Endodermal cell (in vitro differentiated cells): ENCODE data around the gene ZP2. TPM values are rescaled to one million over a fixed set of nuclear protein-coding genes. Genes with fewer than 3 reads are reported as not detected.

Experiments
- DNase-seq: peaks from one replicate; pipeline ENCODE4 v3.0.0-alpha.2; 2017
- H3K27ac ChIP-seq: 2 replicates; pipeline ENCODE4 v1.5.1; 2013; ENCODE audit warnings: mild to moderate bottlenecking, low read depth, low read length, moderate library complexity
- H3K27me3 ChIP-seq: 2 replicates; pipeline ENCODE4 v1.6.1; 2013; ENCODE audit warnings: mild to moderate bottlenecking, low read length, moderate library complexity; ENCODE audit not compliant: insufficient read depth, control insufficient read depth, poor library complexity, severe bottlenecking
- H3K36me3 ChIP-seq: 2 replicates; pipeline ENCODE4 v1.7.0; 2013; ENCODE audit warnings: mild to moderate bottlenecking, low read length, moderate library complexity; ENCODE audit not compliant: control insufficient read depth, insufficient read depth
- H3K4me1 ChIP-seq: one replicate; pipeline ENCODE4 v1.7.0; 2013; ENCODE audit warnings: low read length; ENCODE audit not compliant: control insufficient read depth, insufficient read depth
- H3K4me3 ChIP-seq: 2 replicates; pipeline ENCODE4 v1.5.1; 2013; ENCODE audit warnings: mild to moderate bottlenecking, low read length, moderate library complexity
- H3K9ac ChIP-seq: 2 replicates; pipeline ENCODE4 v1.6.1; 2013; ENCODE audit warnings: mild to moderate bottlenecking, low read length, moderate library complexity; ENCODE audit not compliant: poor library complexity, severe bottlenecking; ENCODE audit errors: extremely low read depth
- H3K9me3 ChIP-seq: 2 replicates; pipeline ENCODE4 v1.6.1; 2013; ENCODE audit warnings: mild to moderate bottlenecking, low read length, moderate library complexity; ENCODE audit not compliant: control insufficient read depth
- H3K27ac Mint-ChIP-seq: 2 replicates; pipeline ENCODE4 v1.8.0; 2020; ENCODE audit warnings: mixed read lengths
- H3K27me3 Mint-ChIP-seq: 2 replicates; pipeline ENCODE4 v1.8.0; 2021; ENCODE audit warnings: mild to moderate bottlenecking, mixed read lengths; ENCODE audit not compliant: insufficient read depth
- H3K36me3 Mint-ChIP-seq: 2 replicates; pipeline ENCODE4 v1.8.0; 2020; ENCODE audit warnings: low read depth, mixed read lengths
- H3K4me1 Mint-ChIP-seq: 2 replicates; pipeline ENCODE4 v1.8.0; 2020; ENCODE audit warnings: mixed read lengths
- H3K4me3 Mint-ChIP-seq: 2 replicates; pipeline ENCODE4 v1.8.0; 2020; ENCODE audit warnings: mild to moderate bottlenecking, moderate library complexity, mixed read lengths
- H3K9me3 Mint-ChIP-seq: 2 replicates; pipeline ENCODE4 v1.8.0; 2020; ENCODE audit warnings: mild to moderate bottlenecking, mixed read lengths
- WGBS, 2 experiments: methylation state at CpG; one replicate each; pipeline versions ENCODE4 v1.1.5 to v1.1.7; 2013; ENCODE audit warnings: missing lambda C conversion rate in 2 of 2, mixed read lengths in 1 of 2; ENCODE audit not compliant: insufficient coverage in 1 of 2, insufficient read length in 1 of 2; 5-methylcytosine and 5-hydroxymethylcytosine counted together
- total RNA-seq, 2 donors: library from RNA; stranded (reverse); fragmentation: NEBNext Ultra II Directional in 1 of 2; extraction: Animal tissue kit (Norgen Biotek cat#: 25700) in 1 of 2; gene quantifications; 2 replicates in 1 of 2; 3 replicates in 1 of 2; pipeline ENCODE4 v1.2.1, GENCODE V29; 2021
- TF ChIP-seq, protein P1 (sequence below): fragments of 200-600 bp; sonication (generic); conservative IDR thresholded peaks from 2 replicates; pipeline ENCODE4 v1.5.0; 2021; ENCODE audit warnings: antibody characterized with exemption, mild to moderate bottlenecking

ZP2 gene
- total RNA-seq, 2 donors from 2014 or later, result not detected

DNA sequence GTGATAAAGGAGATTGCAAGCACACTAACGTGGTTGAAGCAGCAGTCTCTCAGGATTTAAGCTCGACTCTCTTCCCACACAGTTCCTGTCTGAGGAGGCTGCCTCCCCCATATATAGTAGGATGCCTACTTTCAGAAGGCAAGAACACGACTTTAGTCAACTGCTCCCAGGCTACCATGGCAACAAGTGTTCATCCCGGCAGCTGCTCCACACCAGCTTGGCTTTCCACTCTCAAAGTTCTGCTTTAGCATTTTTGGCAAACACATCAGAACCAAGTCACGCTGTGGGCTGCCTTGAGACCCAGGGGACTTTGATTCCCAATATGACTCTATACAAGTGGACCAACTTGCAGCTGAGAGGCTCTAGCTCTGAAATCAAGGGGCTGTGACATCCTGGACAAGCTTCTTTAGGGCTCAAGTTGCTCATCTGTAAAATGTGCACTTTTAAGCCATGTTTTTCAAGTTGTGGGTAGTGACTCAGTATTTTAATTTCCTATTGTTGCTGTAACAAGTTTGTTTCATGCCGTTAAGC lies 16.5 kb downstream of the ZP2 start:
- Mint-ChIP-seq H3K36me3 (no peaks in the 10 kb centered on the region), H3K4me3 (no peak overlapping the region), H3K27me3 (peaks cover 41% of the 10 kb centered on the region), H3K4me1 (no peaks in the 10 kb centered on the region), H3K9me3 (peaks cover 8% of the 10 kb centered on the region), H3K27ac (no peak overlapping the region)
- H3K4me1 ChIP-seq, result no peaks in the 10 kb centered on the region
- DNase-seq, result no peak
- no peak overlapping the region for H3K4me3 ChIP-seq
- no peak overlapping the region for H3K27ac ChIP-seq
- 71 to 81% methylated on average over 6 of the region's 6 CpGs for WGBS, 2 experiments
- no peaks in the 10 kb centered on the region for H3K36me3 ChIP-seq
- H3K9me3 ChIP-seq, result peaks cover 11% of the 10 kb centered on the region
- peaks cover 15% of the 10 kb centered on the region for H3K27me3 ChIP-seq
- H3K9ac ChIP-seq, result no peak overlapping the region
- TF ChIP-seq, protein P1, sequence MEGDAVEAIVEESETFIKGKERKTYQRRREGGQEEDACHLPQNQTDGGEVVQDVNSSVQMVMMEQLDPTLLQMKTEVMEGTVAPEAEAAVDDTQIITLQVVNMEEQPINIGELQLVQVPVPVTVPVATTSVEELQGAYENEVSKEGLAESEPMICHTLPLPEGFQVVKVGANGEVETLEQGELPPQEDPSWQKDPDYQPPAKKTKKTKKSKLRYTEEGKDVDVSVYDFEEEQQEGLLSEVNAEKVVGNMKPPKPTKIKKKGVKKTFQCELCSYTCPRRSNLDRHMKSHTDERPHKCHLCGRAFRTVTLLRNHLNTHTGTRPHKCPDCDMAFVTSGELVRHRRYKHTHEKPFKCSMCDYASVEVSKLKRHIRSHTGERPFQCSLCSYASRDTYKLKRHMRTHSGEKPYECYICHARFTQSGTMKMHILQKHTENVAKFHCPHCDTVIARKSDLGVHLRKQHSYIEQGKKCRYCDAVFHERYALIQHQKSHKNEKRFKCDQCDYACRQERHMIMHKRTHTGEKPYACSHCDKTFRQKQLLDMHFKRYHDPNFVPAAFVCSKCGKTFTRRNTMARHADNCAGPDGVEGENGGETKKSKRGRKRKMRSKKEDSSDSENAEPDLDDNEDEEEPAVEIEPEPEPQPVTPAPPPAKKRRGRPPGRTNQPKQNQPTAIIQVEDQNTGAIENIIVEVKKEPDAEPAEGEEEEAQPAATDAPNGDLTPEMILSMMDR, result no peak

DNA sequence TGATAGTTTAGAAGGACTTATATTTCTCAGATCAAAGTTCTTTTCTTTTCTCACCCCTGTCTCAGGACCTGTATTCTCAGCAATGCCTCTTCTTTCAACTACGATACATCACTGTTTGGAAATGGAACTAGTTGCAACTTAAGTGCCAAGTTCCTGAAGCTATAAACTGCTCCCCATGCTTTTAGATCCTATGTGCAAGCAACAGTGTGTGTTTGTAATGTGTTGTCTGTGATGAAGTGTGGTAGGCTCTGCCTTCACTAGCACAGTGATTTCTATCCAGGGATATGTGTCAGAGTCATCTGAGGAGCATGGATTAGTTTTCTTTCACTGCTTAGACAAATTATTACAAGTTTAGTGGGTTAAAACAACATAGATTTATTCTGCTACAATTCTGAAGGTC lies 18.4 kb downstream of the ZP2 start:
- Histone ChIP-seq H3K27ac (no peak overlapping the region), H3K4me1 (no peaks in the 10 kb centered on the region), H3K9me3 (peaks cover 11% of the 10 kb centered on the region), H3K36me3 (no peaks in the 10 kb centered on the region), H3K27me3 (peaks cover 15% of the 10 kb centered on the region), H3K4me3 (no peak overlapping the region), H3K9ac (no peak overlapping the region)
- Mint-ChIP-seq H3K9me3 (peaks cover 11% of the 10 kb centered on the region), H3K27ac (no peak overlapping the region), H3K36me3 (no peaks in the 10 kb centered on the region), H3K27me3 (peaks cover 46% of the 10 kb centered on the region), H3K4me3 (no peak overlapping the region), H3K4me1 (no peaks in the 10 kb centered on the region)
- TF ChIP-seq, protein P1, result no peak
- no peak for DNase-seq
- WGBS, 2 experiments, result 89 to 100% methylated on average over 1 of the region's 1 CpG

DNA sequence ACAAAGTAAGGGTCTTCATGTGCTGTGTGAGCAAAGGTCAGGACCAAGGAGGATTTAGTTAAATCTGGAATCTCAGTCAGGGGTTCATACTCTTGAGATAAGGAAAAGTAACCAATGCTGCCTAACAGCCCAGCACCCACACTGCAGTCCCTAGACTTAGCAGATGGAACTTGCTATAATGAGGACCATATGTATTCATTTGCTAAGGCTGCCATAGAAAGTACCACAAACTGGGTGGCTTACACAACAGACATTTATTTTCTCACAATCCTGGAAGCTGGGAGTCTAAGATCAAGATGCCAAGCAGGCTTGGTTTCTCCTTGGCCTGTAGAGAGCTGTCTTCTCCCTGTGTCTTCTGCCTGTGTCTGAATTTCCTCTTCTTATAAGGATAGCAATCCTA lies 20.8 kb downstream of the ZP2 start:
- Histone ChIP-seq H3K9ac (no peak overlapping the region), H3K36me3 (no peaks in the 10 kb centered on the region), H3K4me3 (no peak overlapping the region), H3K27me3 (peaks cover 9% of the 10 kb centered on the region), H3K27ac (no peak overlapping the region), H3K4me1 (no peaks in the 10 kb centered on the region), H3K9me3 (peaks cover 11% of the 10 kb centered on the region)
- Mint-ChIP-seq H3K4me3 (no peak overlapping the region), H3K27ac (no peak overlapping the region), H3K27me3 (peaks cover 33% of the 10 kb centered on the region), H3K4me1 (no peaks in the 10 kb centered on the region), H3K9me3 (peaks cover 11% of the 10 kb centered on the region), H3K36me3 (no peaks in the 10 kb centered on the region)
- TF ChIP-seq, protein P1, result no peak
- no peak for DNase-seq
